HG02970 (cell line): ENCODE measurements around the gene DOK7.

Experiments used
- ATAC-seq: cut with Tn5 transposase; IDR thresholded peaks from one replicate; pipeline ENCODE4 v1.9.1; 2021; ENCODE audit warnings: mild to moderate bottlenecking, moderate library complexity, moderate number of reproducible peaks; ENCODE audit not compliant: unreplicated experiment, low FRiP score

Gene DOK7

GRCh38 chr4:3461515-3462291, 1.4 kb upstream of the DOK7 start:
- ATAC-seq: no peak

- no peak for ATAC-seq
These were observed 751 bp upstream of the DOK7 start for GRCh38 chr4:3462321-3462789.

- no peak for ATAC-seq
These were observed 646 bp downstream of the DOK7 start for GRCh38 chr4:3463556-3464348.

GRCh38 chr4:3464349-3464905, 1.3 kb downstream of the DOK7 start:
- ATAC-seq: no peak

- no peak for ATAC-seq
These were observed 2.0 kb downstream of the DOK7 start for GRCh38 chr4:3464911-3465697.

GRCh38 chr4:3465698-3466671, 2.9 kb downstream of the DOK7 start:
- ATAC-seq: no peak

GRCh38 chr4:3466691-3467600, 3.8 kb downstream of the DOK7 start:
- no peak for ATAC-seq

- ATAC-seq: no peak
These were observed 4.5 kb downstream of the DOK7 start for GRCh38 chr4:3467601-3468031.

- ATAC-seq: no peak
These were observed 5.0 kb downstream of the DOK7 start for GRCh38 chr4:3468154-3468553.

- ATAC-seq: no peak
These were observed 5.7 kb downstream of the DOK7 start for GRCh38 chr4:3468804-3469203.

GRCh38 chr4:3469386-3470243, 6.5 kb downstream of the DOK7 start:
- ATAC-seq: no peak

- ATAC-seq: no peak
These were observed 7.4 kb downstream of the DOK7 start for GRCh38 chr4:3470244-3471097.

- no peak for ATAC-seq
These were observed 8.1 kb downstream of the DOK7 start for GRCh38 chr4:3471098-3471760.

GRCh38 chr4:3471886-3472285, 8.8 kb downstream of the DOK7 start:
- no peak for ATAC-seq

GRCh38 chr4:3472411-3473141, 9.5 kb downstream of the DOK7 start:
- ATAC-seq: no peak
